ENCODE data around the gene ANKRD28. TPM values are rescaled to one million over a fixed set of nuclear protein-coding genes. Genes with fewer than 3 reads are reported as not detected.
A peak's percentile ranks its signal among the peaks of the same experiment; 100 is the strongest.
"Not testable (repeated sequence)": the region's sequence is repeated elsewhere in the genome, so short reads cannot be mapped to it uniquely, and the experiment has no call there.

The ANKRD28 gene
- total RNA-seq, 6 experiments from 2014 or later, result 16.4 to 32.2 (median 25.7) TPM

DNA sequence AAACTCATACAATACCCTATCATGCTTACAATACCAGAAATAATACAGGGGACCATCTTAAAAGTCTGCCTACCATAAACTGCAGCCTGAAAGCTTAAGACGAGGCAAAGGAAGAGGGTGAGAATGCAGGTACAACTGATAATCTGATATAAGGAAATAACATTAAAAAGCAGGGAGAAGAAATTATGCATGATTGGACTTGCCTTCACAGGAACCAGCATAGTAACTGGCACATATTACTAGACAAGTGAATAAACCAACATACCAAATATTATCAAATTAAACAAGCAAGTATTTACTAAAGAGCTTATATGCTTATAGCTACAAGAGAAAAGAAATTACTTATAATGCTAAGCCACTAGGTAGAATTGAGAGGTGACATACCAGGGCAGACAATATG, 18.7 kb downstream of the ANKRD28 start:
- Histone ChIP-seq H3K36me3 (no peaks in the 10 kb centered on the region), H3K9me3 (no peaks in the 10 kb centered on the region), H3K4me1 (peaks cover 0 to 11% (median 5%) of the 10 kb centered on the region in 4 donors), H3K27ac (no peak overlapping the region), H3K27me3 (no peaks in the 10 kb centered on the region), H3K4me3 (no peak overlapping the region)
- intact Hi-C loops (cut with DNase I), result no loop called here
- no peak for DNase-seq
- ATAC-seq, result no peak
- TF ChIP-seq POLR2A (IDR thresholded peaks at IDR 0.05), result no peak
- TF ChIP-seq, protein P1, sequence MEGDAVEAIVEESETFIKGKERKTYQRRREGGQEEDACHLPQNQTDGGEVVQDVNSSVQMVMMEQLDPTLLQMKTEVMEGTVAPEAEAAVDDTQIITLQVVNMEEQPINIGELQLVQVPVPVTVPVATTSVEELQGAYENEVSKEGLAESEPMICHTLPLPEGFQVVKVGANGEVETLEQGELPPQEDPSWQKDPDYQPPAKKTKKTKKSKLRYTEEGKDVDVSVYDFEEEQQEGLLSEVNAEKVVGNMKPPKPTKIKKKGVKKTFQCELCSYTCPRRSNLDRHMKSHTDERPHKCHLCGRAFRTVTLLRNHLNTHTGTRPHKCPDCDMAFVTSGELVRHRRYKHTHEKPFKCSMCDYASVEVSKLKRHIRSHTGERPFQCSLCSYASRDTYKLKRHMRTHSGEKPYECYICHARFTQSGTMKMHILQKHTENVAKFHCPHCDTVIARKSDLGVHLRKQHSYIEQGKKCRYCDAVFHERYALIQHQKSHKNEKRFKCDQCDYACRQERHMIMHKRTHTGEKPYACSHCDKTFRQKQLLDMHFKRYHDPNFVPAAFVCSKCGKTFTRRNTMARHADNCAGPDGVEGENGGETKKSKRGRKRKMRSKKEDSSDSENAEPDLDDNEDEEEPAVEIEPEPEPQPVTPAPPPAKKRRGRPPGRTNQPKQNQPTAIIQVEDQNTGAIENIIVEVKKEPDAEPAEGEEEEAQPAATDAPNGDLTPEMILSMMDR (IDR thresholded peaks at IDR 0.05), result no peak
- WGBS (ENCODE audit: insufficient coverage, low coverage, low lambda C conversion rate, missing lambda C conversion rate), result 92% methylated on average over 1 of the region's 1 CpG

- Histone ChIP-seq H3K4me3 (no peak overlapping the region), H3K36me3 (no peaks in the 10 kb centered on the region), H3K27ac (no peak overlapping the region), H3K27me3 (no peaks in the 10 kb centered on the region), H3K4me1 (peaks cover 0 to 12% (median 5%) of the 10 kb centered on the region in 4 donors), H3K9me3 (no peaks in the 10 kb centered on the region)
- intact Hi-C loops (cut with DNase I), result no loop called here
- no peak for TF ChIP-seq POLR2A (IDR thresholded peaks at IDR 0.05)
- TF ChIP-seq, protein P1 (IDR thresholded peaks at IDR 0.05), result no peak
- ATAC-seq (no peak), DNase-seq (no peak)
- 89% methylated on average over 2 of the region's 2 CpGs for WGBS (ENCODE audit: insufficient coverage, low coverage, low lambda C conversion rate, missing lambda C conversion rate)
These were observed 19.4 kb downstream of the ANKRD28 start for GRCh38 chr3:15778332-15778858.

- 94% methylated on average over 2 of the region's 6 CpGs for WGBS (ENCODE audit: insufficient coverage, low coverage, low lambda C conversion rate, missing lambda C conversion rate)
- H3K36me3 ChIP-seq; H3K27ac ChIP-seq; DNase-seq; H3K27me3 ChIP-seq; H3K9me3 ChIP-seq; intact Hi-C loops (cut with DNase I); H3K4me3 ChIP-seq; ATAC-seq; H3K4me1 ChIP-seq: not testable (repeated sequence)
These were observed 22.7 kb downstream of the ANKRD28 start for GRCh38 chr3:15774931-15775560.

GRCh38 chr3:15771444-15771843, 26.3 kb downstream of the ANKRD28 start:
- Histone ChIP-seq H3K4me3 (no peak overlapping the region), H3K36me3 (no peaks in the 10 kb centered on the region), H3K27ac (peak overlapping the region in 2 of 3 donors; percentile 31 to 61), H3K4me1 (peaks cover 0 to 27% (median 6%) of the 10 kb centered on the region in 4 donors), H3K9me3 (no peaks in the 10 kb centered on the region), H3K27me3 (no peaks in the 10 kb centered on the region)
- peak in 3 of 4 donors; percentile 23 to 64 (median 36) for ATAC-seq
- 19% methylated on average over 1 of the region's 1 CpG for WGBS (ENCODE audit: insufficient coverage, low coverage, low lambda C conversion rate, missing lambda C conversion rate)
- peak; percentile 52 for TF ChIP-seq POLR2A (IDR thresholded peaks at IDR 0.05)
- TF ChIP-seq, protein P1 (IDR thresholded peaks at IDR 0.05), result no peak
- intact Hi-C loops (cut with DNase I), result no loop called here
- DNase-seq, result no peak

- Histone ChIP-seq H3K27ac (peak overlapping the region; percentile 42 to 77 (median 63)), H3K9me3 (no peaks in the 10 kb centered on the region), H3K4me3 (no peak overlapping the region), H3K27me3 (no peaks in the 10 kb centered on the region), H3K4me1 (peaks cover 0 to 27% (median 6%) of the 10 kb centered on the region in 4 donors), H3K36me3 (no peaks in the 10 kb centered on the region)
- TF ChIP-seq POLR2A (IDR thresholded peaks at IDR 0.05), result no peak
- TF ChIP-seq, protein P1 (IDR thresholded peaks at IDR 0.05), result no peak
- no peak for DNase-seq
- 25% methylated on average over 2 of the region's 2 CpGs for WGBS (ENCODE audit: insufficient coverage, low coverage, low lambda C conversion rate, missing lambda C conversion rate)
- peak in 3 of 4 donors; percentile 43 to 44 (median 44) for ATAC-seq
- intact Hi-C loops (cut with DNase I), result no loop called here
These were observed 28.4 kb downstream of the ANKRD28 start for GRCh38 chr3:15769256-15769915.
